ENCODE results near the gene KCNG2.
"Not testable (repeated sequence)": the region's sequence is repeated elsewhere in the genome, so short reads cannot be mapped to it uniquely, and the experiment has no call there.

Gene KCNG2

GRCh38 chr18:79855147-79855933 lies 57.6 kb downstream of the KCNG2 start:
- peak; percentile 94 for DNase-seq

DNA sequence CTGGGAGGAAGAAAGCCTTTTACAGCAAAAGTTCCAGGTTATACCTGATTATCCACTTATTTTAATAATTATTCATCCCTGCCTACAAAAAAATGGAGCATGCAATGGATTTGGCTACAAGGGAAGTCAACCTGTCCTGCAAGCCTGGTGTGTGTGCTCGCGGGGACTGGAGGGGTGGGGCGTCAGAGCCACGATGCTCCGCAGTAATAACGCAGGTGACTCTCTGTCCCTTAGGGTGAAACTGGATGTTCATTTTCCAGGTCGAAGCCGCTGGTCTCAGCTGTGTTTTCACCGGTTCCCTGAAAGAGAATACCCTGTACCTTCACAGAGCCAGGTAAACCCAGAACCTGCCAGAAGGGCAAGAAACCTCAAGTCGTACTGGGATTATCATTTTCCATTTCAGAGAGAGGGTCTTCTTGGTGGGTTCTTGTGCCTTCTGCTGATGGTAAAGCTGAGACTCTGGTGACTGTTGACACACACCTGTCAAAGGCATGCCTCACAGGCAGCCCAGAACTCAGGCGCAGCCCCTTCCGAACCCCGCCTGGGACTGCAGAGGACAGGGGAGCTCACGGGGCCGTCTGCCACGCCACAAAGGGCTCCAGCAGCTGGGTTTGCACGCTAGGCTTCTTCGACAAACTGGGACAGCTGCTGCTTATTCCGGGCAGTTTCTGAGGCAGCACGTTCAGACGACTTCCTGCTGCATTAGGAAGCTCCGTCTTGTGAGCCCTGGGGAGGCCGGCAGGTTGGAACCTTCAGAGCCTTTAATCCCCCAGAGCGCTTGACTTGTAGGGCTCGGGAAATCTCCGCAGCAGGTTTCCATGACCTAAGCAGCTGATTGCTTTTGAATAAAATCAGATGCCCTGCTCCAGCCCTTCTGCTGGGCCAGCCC lies 58.6 kb downstream of the KCNG2 start:
- peak; percentile 94 for DNase-seq

DNA sequence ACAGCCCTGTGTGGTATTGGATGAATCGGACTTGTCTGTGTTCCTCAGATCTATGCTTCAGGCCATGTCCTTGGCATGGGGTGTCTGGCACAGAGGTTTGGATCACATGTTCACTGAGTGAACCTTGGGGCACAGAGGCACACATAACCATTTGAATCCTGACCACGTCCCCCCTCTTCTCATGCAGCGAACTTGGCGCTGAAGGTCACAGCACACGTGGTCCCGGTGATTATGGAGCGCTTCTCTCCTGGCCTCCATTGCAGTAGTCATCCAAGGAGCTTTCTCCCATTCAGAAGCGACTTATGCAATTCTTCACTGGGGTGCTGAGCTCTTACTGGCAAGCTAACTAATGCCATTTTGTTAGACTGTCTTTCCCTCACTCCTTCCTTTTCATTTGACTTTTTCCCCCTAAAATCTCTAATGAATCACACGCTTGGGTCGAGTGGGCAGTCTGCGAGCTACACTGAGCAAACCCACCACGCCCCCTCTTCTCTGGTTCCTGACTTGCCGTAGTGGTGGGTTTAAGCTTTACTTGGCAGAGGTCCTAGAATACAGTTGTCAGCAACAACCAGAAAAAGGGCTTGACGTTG lies 59.4 kb downstream of the KCNG2 start:
- DNase-seq, result peak; percentile 73

GRCh38 chr18:79859314-79859713 lies 61.6 kb downstream of the KCNG2 start:
- DNase-seq, result no peak

DNA sequence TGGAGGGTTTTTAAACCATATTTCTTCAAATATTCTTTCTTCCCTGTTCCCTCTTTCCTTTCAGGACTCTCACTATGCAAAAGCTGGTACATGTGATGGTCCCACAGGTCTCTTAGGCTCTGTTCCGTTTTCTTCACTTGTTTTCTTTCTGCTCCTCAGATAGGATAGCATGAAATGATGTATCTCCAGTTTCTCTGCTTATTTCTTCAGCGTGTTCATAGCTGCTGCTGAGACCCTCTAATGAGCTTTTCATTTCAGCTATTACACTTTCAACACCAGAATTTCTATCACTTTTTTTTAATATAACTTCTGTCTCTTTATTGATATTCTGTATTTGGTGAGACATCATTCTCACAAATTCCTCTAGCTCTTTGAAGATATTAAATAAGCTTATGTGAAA lies 63.9 kb downstream of the KCNG2 start:
- DNase-seq, result no peak

DNA sequence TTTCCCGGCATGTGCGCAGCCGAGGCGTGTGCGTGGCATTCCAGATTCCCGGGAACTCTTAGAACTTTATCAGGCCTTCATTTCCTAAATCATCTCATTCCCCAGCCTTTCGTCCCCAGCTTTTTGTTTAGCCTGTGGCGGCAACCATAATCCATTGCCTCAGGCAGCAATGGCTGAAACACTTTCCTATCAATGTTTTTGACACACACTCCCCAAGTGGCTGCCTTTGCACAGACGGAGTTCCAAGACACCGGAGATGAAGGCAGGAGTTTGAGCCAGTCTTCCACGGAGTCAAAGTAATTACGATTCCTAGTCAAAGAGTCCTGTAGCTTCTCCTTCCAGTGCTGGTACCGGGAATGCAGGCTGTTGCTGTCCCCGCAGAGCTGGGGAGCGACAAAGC lies 64.8 kb downstream of the KCNG2 start:
- DNase-seq, result no peak

- no peak for DNase-seq
Measured at GRCh38 chr18:79863161-79864005, 65.6 kb downstream of the KCNG2 start.

GRCh38 chr18:79864006-79864725 lies 66.4 kb downstream of the KCNG2 start:
- DNase-seq, result no peak

DNA sequence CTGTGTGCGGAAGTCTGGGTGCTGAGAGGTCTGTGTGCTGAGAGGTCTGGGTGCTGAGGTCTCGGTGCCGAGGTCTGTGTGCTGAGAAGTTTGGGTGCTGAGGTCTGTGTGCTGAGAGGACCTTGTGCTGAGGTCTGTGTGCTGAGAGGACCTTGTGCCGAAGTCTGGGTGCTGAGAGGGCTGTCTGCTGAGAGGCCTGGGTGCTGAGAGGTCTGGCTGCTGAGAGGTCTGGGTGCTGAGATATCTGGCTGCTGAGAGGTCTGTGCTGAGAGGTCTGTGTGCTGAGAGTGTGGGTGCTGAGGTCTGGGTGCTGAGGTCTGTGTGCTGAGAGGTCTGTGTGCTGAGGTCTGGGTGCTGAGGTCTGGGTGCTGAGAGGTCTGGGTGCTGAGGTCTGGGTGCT lies 67.2 kb downstream of the KCNG2 start:
- not testable (repeated sequence) for DNase-seq

DNA sequence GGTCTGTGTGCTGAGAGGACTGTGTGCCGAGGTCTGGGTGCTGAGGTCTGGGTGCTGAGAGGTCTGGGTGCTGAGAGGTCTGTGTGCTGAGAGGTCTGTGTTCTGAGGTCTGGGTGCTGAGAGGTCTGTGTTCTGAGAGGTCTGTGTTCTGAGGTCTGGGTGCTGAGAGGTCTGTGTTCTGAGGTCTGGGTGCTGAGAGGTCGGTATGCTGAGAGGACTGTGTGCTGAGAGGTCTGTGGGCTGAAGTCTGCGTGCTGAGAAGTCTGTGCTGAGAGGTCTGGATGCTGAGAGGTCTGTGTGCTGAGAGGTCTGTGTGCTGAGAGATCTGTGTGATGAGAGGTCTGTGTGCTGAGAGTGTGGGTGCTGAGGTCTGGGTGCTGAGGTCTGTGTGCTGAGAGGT lies 68.2 kb downstream of the KCNG2 start:
- not testable (repeated sequence) for DNase-seq

GRCh38 chr18:79866889-79867574 lies 69.3 kb downstream of the KCNG2 start:
- peak; percentile 56 for DNase-seq

- DNase-seq, result no peak
Measured at GRCh38 chr18:79867666-79868065, 69.9 kb downstream of the KCNG2 start.

- DNase-seq, result no peak
Measured at GRCh38 chr18:79868168-79868784, 70.5 kb downstream of the KCNG2 start.

- no peak for DNase-seq
Measured at GRCh38 chr18:79868811-79869541, 71.2 kb downstream of the KCNG2 start.

DNA sequence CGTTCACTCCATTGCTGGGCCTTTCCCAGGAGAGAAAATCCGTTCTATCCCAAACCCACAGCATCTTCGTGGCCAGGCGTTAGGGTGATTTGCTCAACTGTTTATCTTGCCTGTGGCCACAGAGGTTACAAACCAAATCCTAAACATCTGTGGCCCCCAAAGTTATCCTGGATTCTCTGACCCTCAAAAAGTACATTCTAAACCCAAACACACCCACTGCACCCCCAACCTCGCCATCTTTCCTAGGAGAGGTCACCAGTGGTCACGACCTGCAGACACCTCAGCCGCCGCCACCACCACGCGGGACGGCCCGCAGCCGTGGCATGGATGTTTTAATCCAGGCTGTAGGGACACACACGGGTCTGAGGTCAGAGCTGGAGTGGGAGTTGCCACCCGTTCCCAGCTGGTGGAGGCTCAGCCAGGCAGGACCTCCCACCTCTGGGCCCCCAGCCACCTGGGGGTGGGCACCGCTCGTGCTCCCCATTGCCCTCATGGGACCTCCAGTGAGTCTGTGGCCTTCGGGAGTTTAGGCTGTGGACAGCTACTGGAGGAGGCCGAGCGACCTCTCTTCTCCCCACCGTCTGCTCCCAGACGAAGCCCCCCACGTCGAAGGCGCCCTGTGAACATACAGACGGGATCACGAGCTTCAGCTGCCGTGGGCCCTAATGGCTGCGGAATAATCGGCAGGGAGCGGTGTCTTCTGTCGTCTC lies 72.0 kb downstream of the KCNG2 start:
- DNase-seq, result no peak

DNA sequence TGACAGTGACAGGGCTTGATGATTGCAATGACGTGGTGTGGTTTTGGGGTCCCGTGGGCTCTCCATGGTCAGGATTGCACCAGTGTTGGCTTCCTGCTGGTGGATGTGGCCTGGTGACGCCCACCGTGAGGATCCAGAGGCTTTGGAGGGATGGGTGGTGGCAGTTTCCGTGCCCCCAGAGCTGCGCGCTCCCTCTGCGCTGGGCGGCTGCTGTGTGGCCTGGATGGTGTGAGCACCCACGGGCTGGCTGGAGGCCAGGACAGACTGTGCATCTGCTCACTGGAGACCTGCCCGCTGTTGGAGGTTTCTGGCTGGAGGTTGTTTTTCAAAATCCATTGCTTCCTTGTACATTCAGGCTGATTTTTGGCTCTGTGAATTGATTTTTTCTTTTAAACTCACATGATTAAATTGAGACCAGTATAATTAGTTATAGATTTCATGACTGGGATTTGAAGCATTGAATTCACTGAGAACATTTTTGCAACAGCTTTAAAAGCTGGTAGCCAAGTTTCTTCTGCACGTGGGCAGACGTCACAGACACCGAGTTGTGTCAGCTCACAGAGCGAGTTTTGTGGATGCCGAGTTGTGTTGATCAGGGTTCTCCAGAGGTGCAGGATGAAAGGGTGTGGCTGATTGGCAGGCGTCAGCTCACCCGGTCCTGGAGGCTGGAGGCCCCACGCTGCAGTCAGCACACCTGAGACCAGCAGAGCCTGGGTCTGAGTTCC lies 72.7 kb downstream of the KCNG2 start:
- no peak for DNase-seq

GRCh38 chr18:79871026-79871390 lies 73.3 kb downstream of the KCNG2 start:
- DNase-seq, result no peak

DNA sequence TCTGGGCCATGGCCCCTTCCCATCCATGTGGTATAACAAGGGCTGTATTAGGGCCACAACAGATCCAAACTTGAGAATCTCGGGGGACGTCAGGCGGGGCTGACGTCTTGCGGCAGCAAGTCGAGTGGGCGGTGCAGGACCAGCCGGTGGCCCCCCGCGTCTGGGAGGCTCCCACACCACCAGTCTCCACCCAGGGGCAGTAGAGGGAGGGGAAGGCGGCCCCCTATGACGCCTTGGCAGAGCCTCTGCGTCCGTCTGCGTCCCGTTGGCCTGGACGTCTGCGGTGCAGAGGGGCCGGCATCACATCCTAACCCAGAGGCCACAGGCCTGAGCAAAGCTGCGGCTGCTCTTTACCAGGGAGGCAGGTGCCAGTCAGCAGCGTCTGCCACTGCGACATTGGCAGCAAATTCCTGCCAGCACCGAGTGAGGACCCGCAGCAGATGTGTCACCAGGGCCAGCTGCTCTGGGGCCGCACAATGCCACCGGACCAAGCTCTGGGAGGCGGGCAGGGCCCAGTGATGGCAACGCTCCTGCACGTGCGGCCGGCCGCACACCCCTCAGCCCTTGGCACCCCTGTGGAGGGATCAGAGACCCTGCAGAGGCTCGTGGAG lies 73.8 kb downstream of the KCNG2 start:
- DNase-seq, result no peak
